Adrenal gland (tissue), 12 donors: ENCODE results near the gene MCTP1. TPM values are rescaled to one million over a fixed set of nuclear protein-coding genes. Genes with fewer than 3 reads are reported as not detected.

Source experiments
- DNase-seq, 7 donors: peaks; one replicate each; pipeline ENCODE4 v3.0.0-alpha.2; 2019 to 2020
- H3K27ac ChIP-seq, 5 donors: fragments of 200-600 bp; sonication (generic) in 4 of 5; 1 replicate in 3 of 5; 2 replicates in 2 of 5; pipeline versions ENCODE4 v1.5.1 to v1.8.0; 2016 to 2020; ENCODE audit warnings: mild to moderate bottlenecking in 1 of 5
- H3K27me3 ChIP-seq: fragments of 200-600 bp; 2 replicates; pipeline ENCODE4 v1.8.0; 2021
- H3K36me3 ChIP-seq, 2 donors: fragments of 200-600 bp; replicated peaks in 1 of 2; 1 replicate in 1 of 2; 2 replicates in 1 of 2; pipeline versions ENCODE4 v1.5.1 to v1.8.0; 2018 to 2022
- H3K4me1 ChIP-seq, 2 donors: fragments of 200-600 bp; replicated peaks in 1 of 2; 1 replicate in 1 of 2; 2 replicates in 1 of 2; pipeline versions ENCODE4 v1.5.1 to v1.8.0; 2018 to 2021
- H3K4me3 ChIP-seq, 4 donors: fragments of 200-600 bp; sonication (generic) in 3 of 4; one replicate each; pipeline ENCODE4 v1.5.1; 2016 to 2018
- H3K9me3 ChIP-seq, 3 donors: fragments of 200-600 bp; sonication (generic) in 1 of 3; replicated peaks in 1 of 3; 1 replicate in 2 of 3; 2 replicates in 1 of 3; pipeline versions ENCODE4 v1.5.1 to v1.8.0; 2016 to 2021
- CTCF ChIP-seq, 6 experiments: fragments of 450-650 bp in 4 of 6; fragments of 200-600 bp in 2 of 6; sonication (generic) in 1 of 6; IDR thresholded peaks; 1 replicate in 5 of 6; 2 replicates in 1 of 6; pipeline versions ENCODE4 v1.5.1 to v1.8.0; 2016 to 2021; ENCODE audit warnings: antibody characterized with exemption in 6 of 6, mild to moderate bottlenecking in 2 of 6, moderate library complexity in 1 of 6
- POLR2A ChIP-seq, 2 donors: fragments of 450-650 bp; IDR thresholded peaks; one replicate each; pipeline ENCODE4 v1.6.1; 2017; ENCODE audit warnings: antibody characterized with exemption in 2 of 2, mild to moderate bottlenecking in 2 of 2, moderate library complexity in 1 of 2
- whole genome bisulfite sequencing, 4 donors: extraction: QIAGEN DNeasy Blood & Tissue Kit in 2 of 4; methylation state at CpG; one replicate each; pipeline versions ENCODE4 v1.1.5 to v1.1.7; 2013 to 2017; 5-methylcytosine and 5-hydroxymethylcytosine counted together
- intact Hi-C, 2 donors: fragments of 100-400 bp; cut with DNase I; formaldehyde crosslinking; loops; one replicate each; pipeline versions ENCODE4 v1.14.1 to v1.15.0; 2022 to 2023
- polyA plus RNA-seq, 3 donors: library from polyadenylated mRNA; stranded (reverse); fragments of 200-250 nt in 2 of 3; fragments of 350-450 nt in 1 of 3; fragmentation: Illumina TruSeq in 1 of 3; extraction: RNeasy Lipid Tissue Mini Kit (QIAGEN cat#74804) in 1 of 3; gene quantifications; one replicate each; pipeline ENCODE4 v1.2.3, GENCODE V29; 2013 to 2014
- total RNA-seq, 9 donors: library from RNA; depleted of rRNA in 4 of 9; stranded (reverse); fragments of >200 nt in 4 of 9; fragments of 120-200 nt in 1 of 9; fragmentation: NEBNext Ultra II Directional in 1 of 9; extraction: Animal tissue kit (Norgen Biotek cat#: 25700) in 1 of 9; gene quantifications; one replicate each; pipeline versions ENCODE4 v1.1.0 to v1.2.4, GENCODE V29; 2013 to 2023
- donor health status: healthy with polysubstance abuse.
- donor health status: Bipolar disorder and iron deficiency.
- donor health status: DM: yes; HTN: yes; CAD: no.
- donor health status: DM: no; HTN: no; CAD: no.
- donor health status: DM: no; HTN: no; CAD: no.
- donor health status: DM: yes; HTN: yes; CAD: no.

Gene MCTP1
- total and polyA plus RNA-seq, 12 donors, result 1.2 to 20.1 (median 5.1) TPM

DNA sequence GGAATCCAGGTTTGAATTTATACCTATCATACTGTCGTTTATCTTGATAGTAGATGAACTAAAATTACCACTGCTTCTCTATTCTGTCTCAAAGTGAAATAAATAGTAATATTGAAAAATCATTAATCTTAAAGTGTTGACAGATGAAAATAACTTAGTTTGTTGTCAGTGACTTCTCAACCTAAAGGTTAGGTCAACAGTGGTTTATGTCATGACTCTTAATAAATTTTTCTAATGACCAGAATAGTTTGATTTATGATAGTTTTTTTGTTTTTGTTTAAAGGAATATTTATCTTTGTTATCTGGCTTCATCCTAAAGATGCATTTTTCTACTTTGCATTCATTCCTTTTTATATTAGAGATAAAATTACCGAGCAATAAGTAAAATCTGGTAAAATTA is 585.3 kb downstream of the MCTP1 start:
- intact Hi-C loops, result no loop called here
- Histone ChIP-seq H3K27ac (no peak overlapping the region), H3K27me3 (no peaks in the 10 kb centered on the region), H3K4me1 (no peaks in the 10 kb centered on the region), H3K36me3 (no peaks in the 10 kb centered on the region), H3K9me3 (no peaks in the 10 kb centered on the region), H3K4me3 (no peak overlapping the region)
- DNase-seq, result no peak
- TF ChIP-seq CTCF (IDR thresholded peaks at IDR 0.05), result no peak
- TF ChIP-seq POLR2A (IDR thresholded peaks at IDR 0.05), result no peak
- WGBS, 4 donors, result 90 to 93% (median 90%) methylated on average over 2 of the region's 2 CpGs

- intact Hi-C loops, result no loop called here
- H3K36me3 ChIP-seq, result no peaks in the 10 kb centered on the region
- TF ChIP-seq POLR2A (IDR thresholded peaks at IDR 0.05), result no peak
- TF ChIP-seq CTCF (IDR thresholded peaks at IDR 0.05), result no peak
- H3K4me3 ChIP-seq, result no peak overlapping the region
- DNase-seq, result no peak
- H3K27me3 ChIP-seq, result no peaks in the 10 kb centered on the region
- no peaks in the 10 kb centered on the region for H3K9me3 ChIP-seq
- WGBS, 4 donors, result 85 to 91% (median 90%) methylated on average over 5 of the region's 5 CpGs
- H3K27ac ChIP-seq, result no peak overlapping the region
- peaks cover 0 to 2% of the 10 kb centered on the region in 2 donors for H3K4me1 ChIP-seq
Observed at GRCh38 chr5:94698197-94698596, 586.7 kb downstream of the MCTP1 start.

DNA sequence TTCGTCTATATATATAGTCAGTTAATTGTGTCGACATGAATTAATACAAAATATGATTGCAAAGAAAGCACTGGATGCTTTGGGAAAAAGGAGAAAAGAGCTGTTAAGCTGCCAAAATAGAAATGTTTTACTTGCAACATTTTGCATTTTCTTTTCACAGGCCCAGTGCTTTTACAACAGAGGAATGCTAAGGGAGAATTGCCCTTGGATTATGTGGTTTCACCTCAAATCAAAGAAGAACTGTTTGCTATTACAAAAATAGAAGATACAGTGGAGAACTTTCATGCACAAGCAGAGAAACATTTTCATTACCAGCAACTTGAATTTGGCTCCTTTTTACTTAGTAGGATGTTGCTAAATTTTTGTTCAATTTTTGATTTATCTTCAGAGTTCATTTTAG is 590.2 kb downstream of the MCTP1 start:
- DNase-seq, result no peak
- no peak for TF ChIP-seq POLR2A (IDR thresholded peaks at IDR 0.05)
- TF ChIP-seq CTCF (IDR thresholded peaks at IDR 0.05), result no peak
- no peaks in the 10 kb centered on the region for H3K9me3 ChIP-seq
- 91 to 94% (median 92%) methylated on average over 2 of the region's 2 CpGs for WGBS, 4 donors
- intact Hi-C loops, result no loop called here
- no peak overlapping the region for H3K4me3 ChIP-seq
- no peaks in the 10 kb centered on the region for H3K27me3 ChIP-seq
- no peak overlapping the region for H3K27ac ChIP-seq
- H3K36me3 ChIP-seq, result no peaks in the 10 kb centered on the region
- peaks cover 5% of the 10 kb centered on the region in 2 donors for H3K4me1 ChIP-seq

DNA sequence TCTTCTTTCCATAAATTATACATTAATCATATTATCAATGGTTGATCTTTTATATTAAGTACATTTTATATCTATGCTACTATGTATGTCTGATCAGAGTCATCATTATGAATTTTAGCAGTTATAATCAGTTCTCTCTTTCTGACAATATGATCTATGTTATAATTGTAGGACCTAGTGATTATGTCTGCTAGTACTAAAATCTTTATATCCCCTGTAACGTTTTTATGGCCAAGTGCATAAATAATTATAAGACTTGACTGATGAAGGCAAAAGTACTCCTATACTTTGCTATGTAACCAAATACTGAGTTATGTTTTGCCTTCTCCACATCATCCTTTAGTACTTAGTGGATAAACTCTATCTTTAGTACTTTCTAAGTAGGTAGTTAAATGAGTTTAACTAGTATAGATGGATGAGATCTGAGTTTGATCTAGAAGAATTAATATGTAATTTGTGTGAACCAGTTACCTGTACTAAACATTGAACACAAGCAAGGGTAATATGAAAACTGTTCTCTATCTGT is 591.0 kb downstream of the MCTP1 start:
- no peak overlapping the region for H3K4me3 ChIP-seq
- DNase-seq, result no peak
- WGBS, 4 donors, result 34 to 52% (median 43%) methylated on average over 1 of the region's 1 CpG
- H3K27ac ChIP-seq, result no peak overlapping the region
- intact Hi-C loops, result no loop called here
- H3K4me1 ChIP-seq, result peaks cover 5% of the 10 kb centered on the region in 2 donors
- TF ChIP-seq POLR2A (IDR thresholded peaks at IDR 0.05), result no peak
- TF ChIP-seq CTCF (IDR thresholded peaks at IDR 0.05), result no peak
- no peaks in the 10 kb centered on the region for H3K9me3 ChIP-seq
- no peaks in the 10 kb centered on the region for H3K27me3 ChIP-seq
- H3K36me3 ChIP-seq, result no peaks in the 10 kb centered on the region
